GM10266 (cell line): ENCODE measurements around the gene MAN2A2.
"Not testable (repeated sequence)": the region's sequence is repeated elsewhere in the genome, so short reads cannot be mapped to it uniquely, and the experiment has no call there.

Source experiments
- DNase-seq: peaks from one replicate; pipeline ENCODE4 v3.0.0; 2012; ENCODE audit errors: extremely low spot score
- TF ChIP-seq, protein P1 (sequence below): IDR thresholded peaks from 2 replicates; pipeline ENCODE4 v1.5.1; 2012; ENCODE audit warnings: mild to moderate bottlenecking, low read depth; ENCODE audit not compliant: control insufficient read depth, insufficient read depth; ENCODE audit errors: missing control alignments

The MAN2A2 gene

DNA sequence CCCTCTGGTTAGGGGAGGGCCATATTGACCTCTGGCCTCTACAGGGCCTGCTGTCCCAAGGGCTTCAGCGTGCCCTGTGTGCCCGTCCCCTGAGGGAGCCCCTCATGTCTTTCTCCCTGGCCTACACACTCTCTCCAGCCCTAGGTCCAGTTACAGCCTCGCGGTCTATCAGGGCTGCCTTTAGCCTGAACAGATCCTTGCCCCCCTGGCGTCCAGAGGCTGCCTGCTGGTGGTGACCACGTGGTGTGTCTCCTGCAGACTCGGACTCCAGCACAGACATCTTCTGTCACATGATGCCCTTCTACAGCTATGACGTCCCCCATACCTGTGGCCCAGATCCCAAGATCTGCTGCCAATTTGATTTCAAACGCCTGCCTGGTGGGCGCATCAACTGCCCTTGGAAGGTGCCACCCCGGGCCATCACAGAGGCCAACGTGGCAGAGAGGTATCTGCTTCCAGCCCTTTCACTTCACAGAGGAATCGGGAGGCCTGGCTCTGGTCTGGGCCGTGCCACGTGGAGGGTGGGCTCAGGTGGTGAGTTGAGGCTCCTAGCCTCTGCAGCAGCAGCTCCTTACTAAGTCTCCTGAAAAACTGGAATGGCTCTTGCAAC, 4.1 kb downstream of the MAN2A2 start:
- no peak for DNase-seq
- TF ChIP-seq, protein P1, sequence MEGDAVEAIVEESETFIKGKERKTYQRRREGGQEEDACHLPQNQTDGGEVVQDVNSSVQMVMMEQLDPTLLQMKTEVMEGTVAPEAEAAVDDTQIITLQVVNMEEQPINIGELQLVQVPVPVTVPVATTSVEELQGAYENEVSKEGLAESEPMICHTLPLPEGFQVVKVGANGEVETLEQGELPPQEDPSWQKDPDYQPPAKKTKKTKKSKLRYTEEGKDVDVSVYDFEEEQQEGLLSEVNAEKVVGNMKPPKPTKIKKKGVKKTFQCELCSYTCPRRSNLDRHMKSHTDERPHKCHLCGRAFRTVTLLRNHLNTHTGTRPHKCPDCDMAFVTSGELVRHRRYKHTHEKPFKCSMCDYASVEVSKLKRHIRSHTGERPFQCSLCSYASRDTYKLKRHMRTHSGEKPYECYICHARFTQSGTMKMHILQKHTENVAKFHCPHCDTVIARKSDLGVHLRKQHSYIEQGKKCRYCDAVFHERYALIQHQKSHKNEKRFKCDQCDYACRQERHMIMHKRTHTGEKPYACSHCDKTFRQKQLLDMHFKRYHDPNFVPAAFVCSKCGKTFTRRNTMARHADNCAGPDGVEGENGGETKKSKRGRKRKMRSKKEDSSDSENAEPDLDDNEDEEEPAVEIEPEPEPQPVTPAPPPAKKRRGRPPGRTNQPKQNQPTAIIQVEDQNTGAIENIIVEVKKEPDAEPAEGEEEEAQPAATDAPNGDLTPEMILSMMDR: no peak

DNA sequence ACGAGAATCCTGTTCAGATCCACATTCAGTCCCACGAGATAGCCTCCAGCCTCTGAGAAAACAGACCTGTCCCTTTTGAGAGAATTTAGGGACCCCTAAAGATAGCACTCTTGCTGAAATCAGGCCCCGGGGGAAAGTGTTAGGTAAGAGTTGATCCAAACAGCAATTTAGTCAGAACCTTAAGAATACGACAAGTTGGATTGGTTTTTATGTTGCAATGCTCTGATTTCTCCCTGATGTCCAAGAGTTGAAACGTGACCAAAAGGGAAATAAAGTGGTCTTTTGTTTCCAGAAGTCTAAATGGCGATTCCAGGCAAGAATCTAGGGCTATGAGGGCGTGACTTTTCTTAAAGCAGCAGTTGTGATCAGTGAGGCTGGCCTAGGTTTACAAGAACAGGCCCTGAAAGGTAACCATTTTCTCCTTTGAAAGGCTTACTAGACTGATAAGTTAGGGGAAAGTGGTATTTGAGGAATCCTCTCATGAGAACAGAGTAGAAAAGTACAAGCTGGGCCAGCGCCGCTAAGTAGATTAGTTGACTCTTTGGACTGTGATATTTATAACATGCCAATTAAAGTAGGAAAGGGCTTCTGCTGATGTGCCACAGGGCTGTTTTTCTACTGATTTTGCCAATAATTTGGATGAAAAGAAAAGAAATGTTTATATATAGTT, 4.9 kb downstream of the MAN2A2 start:
- TF ChIP-seq, protein P1: no peak
- DNase-seq: no peak

DNA sequence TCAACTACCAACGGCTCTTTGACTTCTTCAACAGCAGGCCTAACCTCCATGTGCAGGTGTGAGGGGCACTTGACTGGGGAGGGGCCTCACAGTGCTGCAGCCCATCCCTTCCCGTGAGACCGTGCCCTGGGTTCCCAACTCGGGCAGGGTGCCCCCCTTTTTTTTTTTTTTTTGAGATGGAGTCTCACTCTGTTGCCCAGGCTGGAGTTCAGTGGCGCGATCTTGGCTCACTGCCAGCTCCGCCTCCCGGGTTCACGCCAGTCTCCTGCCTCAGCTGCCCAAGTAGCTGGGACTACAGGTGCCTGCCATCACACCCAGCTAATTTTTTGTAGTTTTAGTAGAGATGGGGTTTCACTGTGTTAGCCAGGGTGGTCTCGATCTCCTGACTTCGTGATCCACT, 6.3 kb downstream of the MAN2A2 start:
- DNase-seq: not testable (repeated sequence)

DNA sequence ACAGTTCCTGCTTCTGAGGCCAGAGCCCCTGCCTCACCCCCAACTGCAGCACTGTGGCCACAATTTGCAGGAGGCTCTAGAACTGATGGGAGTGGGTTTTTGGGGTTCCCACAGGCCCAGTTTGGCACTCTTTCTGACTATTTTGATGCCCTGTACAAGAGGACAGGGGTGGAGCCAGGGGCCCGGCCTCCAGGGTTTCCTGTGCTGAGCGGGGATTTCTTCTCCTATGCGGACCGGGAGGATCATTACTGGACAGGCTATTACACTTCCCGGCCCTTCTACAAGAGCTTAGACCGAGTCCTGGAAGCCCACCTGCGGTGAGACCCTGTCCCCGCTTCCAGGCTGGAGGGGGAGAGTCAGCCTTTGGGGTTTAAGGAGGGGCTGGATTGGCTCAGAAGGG, 6.9 kb downstream of the MAN2A2 start:
- TF ChIP-seq, protein P1: no peak
- no peak for DNase-seq

DNA sequence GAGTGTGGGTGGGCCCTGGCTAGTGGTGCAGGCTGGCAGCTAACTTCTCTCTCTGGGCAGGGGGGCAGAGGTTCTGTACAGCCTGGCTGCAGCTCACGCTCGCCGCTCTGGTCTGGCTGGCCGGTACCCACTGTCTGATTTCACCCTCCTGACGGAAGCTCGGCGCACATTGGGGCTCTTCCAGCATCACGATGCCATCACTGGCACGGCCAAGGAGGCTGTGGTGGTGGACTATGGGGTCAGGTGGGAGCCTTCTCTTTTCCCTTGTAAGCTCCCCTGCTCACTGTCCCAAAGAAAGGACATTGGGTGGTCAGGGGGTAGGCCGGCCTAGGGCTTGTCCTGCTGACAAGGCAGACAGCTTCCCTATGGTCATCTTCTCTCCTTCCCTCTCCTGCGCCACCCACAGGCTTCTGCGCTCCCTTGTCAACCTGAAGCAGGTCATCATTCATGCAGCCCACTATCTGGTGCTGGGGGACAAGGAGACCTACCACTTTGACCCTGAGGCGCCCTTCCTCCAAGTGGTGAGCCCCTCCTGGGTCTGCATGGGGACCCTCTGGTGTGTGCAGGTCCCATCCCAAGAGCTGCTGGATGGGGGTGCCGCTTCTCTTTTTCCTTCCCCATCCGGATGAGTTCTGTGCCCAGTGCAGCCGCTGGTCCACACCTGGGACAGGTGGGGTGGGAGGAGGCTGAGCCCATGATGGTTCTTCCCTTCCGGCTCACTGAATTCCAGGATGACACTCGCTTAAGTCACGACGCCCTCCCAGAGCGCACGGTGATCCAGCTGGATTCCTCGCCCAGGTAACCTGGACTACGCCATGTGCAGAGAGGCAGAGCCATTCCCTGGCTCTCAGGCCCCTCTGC, 7.6 kb downstream of the MAN2A2 start:
- TF ChIP-seq, protein P1: no peak
- DNase-seq: no peak

DNA sequence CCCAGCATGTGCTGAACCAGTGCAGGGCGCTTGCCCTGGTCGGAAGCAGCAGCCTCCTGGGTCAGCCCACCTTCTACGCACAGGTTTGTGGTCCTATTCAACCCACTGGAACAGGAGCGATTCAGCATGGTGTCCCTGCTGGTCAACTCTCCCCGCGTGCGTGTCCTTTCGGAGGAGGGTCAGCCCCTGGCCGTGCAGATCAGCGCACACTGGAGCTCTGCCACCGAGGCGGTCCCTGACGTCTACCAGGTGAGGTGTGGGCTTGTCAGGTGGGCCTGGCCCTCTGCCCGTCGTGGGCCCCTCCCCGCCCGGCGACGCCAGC, 8.2 kb downstream of the MAN2A2 start:
- TF ChIP-seq, protein P1: no peak
- DNase-seq: no peak

DNA sequence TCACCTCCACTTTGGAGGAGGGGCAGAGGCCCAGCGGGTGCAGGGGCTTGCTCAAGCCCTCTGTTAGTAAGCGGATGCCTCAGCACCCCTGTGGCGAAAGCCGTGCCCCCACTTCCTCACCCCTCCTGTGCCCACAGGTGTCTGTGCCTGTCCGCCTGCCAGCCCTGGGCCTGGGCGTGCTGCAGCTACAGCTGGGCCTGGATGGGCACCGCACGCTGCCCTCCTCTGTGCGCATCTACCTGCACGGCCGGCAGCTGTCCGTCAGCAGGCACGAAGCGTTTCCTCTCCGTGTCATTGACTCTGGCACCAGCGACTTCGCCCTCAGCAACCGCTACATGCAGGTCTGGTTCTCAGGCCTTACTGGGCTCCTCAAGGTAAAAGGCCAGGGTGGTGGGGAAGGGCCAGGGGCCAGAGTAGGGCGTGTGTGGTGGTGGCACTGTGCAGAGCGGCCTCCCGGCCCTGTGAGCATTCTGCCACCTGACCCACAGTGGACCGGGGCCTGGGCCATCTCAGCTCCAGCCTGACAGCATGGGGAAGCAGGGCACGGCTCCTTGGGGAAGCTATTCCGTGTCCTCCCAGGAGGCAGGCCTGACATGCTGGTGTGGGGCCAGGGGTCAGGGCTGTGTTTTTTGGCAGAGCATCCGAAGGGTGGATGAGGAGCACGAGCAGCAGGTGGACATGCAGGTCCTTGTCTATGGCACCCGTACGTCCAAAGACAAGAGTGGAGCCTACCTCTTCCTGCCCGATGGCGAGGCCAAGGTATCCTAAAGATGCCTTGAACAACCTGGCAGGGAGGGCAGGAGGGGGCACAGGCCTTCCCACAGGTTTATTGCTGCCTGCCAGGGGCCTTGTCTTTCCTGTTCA, 9.0 kb downstream of the MAN2A2 start:
- TF ChIP-seq, protein P1: no peak
- no peak for DNase-seq
